ENCODE measurements around the gene GPRIN1.
"Not testable (repeated sequence)": the region's sequence is repeated elsewhere in the genome, so short reads cannot be mapped to it uniquely, and the experiment has no call there.

The GPRIN1 gene

DNA sequence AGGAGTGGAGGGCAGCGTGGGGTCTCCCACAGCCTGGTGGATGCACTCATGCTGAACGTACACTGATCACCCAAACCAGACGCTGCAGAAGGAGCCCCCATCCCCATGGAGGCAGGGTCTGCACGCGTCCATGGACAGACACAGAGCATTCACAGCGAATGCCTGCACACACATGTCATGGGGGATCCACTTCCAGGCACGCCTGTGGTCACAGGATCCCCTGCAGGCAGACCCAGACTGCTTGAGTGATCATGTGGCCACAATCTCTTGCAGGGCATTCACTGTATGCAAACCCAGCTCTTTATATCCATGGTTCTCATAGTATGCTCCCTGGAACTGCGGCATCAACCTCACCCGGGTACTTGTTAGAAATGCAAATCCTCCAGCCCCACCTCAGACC, 15.0 kb upstream of the GPRIN1 start:
- no peak for DNase-seq (ENCODE audit: low read depth in 2 of 2)

DNA sequence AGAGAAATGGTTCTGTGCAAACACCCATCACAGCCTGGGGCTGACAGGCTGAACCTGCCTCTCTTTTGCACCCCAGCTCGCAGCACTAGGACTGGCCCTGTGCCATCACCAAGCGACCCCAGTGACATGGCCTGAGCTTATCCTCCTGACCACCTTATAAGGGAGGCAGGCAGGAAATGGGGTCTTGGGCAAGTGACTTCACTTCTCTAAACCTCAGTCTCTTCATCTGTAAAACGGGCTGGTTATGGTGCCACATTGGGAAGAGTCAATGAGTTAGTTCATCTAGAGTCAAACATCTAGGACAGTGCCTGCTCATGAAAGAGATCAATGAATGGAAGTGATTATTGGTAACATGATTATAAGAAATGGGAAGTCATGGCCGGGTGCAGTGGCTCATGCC, 14.2 kb upstream of the GPRIN1 start:
- no peak for DNase-seq (ENCODE audit: low read depth in 2 of 2)

DNA sequence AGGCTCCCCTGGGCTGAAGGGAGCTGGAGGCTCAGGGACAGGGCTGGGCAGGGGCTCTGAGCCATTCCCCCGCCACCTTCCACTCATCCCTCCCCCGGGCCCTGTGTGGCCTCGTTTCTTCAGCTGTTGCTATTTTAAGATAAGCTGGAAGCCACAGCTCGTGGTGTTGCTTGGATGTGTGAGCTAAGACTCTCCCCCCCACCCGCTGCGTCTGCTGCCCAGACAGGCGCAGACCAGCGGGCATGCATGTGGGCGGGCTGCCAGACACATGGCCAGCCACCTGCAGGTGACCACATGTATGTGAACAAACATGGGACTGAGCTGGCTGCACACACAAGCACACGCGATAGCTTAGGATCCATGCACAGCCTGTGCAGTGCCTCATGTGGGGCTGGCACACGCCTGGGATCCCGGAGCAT, 11.7 kb upstream of the GPRIN1 start:
- no peak for DNase-seq (ENCODE audit: low read depth in 2 of 2)

DNA sequence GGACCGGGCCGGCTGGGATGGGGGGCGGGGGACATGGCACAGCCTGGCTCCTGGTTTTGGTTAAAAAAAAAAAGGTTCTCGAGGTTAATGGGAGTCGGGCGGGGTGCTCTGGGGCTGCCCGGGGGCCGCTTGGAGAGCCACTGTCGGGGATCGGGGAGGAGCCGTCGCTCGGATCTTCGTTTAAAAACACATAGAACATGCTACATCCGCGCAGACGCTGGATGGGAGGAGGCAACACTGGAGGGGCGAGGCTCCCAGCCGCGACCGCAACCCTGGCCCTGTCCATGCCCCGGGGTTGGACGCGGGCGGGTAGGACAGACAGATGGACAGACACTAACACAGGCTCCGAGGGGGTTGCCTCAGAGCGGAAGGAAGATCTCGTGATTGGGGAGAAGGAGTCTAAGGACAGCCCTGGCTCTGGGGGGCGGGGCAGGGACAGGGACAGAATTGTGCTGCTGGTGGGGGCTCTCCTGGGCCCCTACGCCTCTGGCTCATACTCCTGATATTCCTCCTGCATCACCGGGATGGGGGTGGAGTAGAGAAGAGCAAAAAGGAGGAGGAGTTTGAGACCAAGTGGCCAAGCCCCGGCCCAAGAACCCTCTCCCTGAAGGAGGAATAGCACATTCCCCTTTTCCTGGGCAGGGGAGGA, 10.5 kb upstream of the GPRIN1 start:
- no peak for DNase-seq (ENCODE audit: low read depth in 2 of 2)

DNA sequence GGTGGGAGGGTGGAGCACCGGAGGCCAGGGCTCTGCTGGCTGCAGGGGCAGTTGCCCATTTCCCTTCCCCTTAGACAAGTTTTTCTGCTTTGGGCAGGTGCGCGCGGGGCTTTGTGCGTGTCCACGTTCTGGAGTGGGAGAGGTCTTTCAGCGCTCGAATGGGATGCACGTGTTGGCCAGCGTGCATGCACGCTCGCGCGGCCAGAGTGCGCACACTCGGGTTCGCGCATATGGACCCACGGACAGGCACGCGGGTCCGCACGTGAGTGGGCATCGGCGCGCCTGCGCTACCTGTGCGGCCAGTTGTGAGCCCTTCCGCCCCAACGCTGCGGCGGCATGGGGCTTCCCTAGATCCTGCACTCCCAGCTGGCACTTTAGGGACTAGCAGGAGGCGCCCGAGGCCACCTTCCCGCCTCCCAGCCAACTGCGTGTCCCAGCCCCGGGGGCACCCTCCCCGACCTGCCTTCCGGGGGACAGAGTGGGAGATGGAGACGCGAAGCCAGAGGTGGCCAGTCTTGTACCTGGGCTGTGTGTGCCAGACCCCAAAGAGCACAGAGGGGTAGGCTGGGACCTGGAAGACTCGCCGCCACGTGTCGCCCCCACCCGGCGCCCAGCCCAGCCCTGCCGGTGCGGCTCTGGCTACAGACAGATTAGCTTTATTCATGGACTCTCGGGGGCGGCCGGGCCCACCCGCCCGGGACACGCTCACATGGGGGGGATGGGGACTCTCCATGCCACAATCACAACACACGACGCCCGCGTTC, 9.8 kb upstream of the GPRIN1 start:
- DNase-seq (ENCODE audit: low read depth in 2 of 2): no peak

DNA sequence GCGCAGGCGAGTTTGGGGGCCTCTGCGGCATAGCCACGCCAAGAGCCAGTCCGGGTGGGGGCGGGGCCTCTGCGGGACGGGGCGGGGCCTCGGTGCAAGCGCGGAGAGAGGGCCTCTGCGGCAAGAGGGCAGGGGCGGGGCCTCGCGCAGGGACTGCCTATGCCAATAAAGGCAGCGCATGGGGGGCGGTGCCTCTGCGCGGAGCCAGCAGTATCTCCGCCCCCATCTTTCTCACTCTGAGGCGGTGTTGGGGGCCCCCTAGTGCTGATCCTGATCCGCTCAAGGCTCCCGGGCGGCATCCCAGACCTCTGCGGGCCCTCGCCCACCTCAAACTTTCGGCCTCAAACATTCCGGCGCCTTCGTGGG, 9.2 kb upstream of the GPRIN1 start:
- DNase-seq (ENCODE audit: low read depth in 2 of 2): peak; percentile 82 to 87

DNA sequence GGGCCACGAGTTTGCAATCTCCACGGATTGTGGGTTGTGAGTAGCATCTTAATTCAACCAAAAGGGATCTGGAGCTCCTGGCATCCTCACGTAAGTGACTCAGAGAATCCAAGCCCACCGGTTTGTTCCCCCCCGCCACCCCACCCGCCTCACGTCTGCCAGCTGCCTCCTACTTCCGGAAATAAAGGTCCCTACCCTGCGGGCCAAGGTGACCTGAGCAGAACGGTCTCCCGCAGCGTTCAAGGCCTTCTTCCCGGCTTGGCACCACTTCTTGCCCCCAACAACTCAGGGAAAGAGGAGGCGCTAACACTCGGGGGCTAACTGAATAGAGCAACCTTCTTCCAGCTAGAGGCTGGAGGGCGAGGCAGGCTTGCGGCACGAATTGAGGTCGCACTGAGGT, 8.8 kb upstream of the GPRIN1 start:
- no peak for DNase-seq (ENCODE audit: low read depth in 2 of 2)

DNA sequence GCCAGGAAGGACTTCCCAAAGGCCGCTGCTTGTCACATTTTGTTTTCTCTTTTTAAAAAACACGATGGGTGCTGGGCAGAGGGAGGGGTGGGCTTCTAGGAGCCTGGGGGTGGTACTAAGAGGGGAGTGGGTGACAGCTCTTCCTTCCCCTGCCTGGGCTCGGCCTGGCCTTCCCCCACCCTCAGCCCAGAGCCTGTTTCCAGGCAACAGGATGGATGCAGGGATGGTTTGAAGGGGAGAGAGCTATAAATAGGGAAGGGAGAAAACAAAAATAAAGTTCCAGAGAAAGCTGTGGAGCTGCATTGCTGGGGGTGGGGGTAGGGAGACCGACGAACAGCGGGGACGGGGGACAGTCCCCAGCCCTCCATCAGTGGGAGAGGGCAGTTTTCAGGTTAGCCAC, 6.6 kb upstream of the GPRIN1 start:
- no peak for DNase-seq (ENCODE audit: low read depth in 2 of 2)

DNA sequence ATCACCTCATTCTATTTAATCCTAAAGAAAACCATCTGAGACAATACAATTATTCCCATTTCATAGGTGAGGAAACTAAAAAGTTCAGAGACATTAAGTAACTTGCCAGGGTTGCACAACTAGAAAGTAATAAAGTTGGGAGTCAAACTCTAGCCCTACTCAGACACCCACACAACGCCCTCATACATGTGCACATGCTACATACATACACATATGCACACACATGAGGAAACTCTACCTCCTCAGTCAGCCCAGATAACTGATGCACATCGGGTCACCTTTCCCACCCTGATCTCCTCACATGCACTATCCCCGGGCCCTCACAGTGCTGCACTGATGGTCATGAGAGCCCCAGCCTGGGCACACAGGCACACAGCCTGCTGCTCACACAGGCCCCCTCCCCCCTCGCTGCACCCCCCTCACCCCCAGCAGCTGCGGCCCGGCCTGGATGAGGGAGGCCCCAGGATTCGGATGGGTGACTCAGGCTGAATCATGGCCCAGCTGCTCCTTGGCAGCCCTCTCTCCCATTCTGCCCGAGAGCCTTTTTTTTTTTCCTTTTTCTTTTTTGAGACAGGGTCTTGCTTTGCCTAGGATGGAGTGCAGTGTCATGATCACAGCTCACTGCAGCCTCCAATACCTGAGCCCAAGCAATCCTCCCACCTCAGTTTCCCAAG, 5.0 kb upstream of the GPRIN1 start:
- DNase-seq (ENCODE audit: low read depth in 2 of 2): no peak

DNA sequence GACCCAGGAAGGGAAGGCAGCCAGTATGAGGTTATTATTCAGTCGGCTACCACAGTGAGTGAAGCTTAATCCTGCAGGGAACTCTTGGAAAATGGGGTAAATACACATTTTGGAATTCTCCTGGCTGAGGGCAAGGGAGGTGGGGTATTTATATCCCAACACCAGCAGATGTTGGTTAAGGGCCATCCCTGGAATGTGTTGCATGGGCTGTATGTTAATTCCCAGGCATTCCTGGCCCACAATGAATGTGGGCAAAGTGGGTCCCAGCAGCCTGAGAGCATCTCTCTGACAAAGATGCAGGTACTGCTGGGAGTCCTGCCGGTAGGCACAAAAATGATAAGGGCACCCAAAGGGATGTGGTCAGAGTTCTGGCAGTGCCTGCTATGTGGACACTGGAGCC, 2.9 kb upstream of the GPRIN1 start:
- no peak for DNase-seq (ENCODE audit: low read depth in 2 of 2)

DNA sequence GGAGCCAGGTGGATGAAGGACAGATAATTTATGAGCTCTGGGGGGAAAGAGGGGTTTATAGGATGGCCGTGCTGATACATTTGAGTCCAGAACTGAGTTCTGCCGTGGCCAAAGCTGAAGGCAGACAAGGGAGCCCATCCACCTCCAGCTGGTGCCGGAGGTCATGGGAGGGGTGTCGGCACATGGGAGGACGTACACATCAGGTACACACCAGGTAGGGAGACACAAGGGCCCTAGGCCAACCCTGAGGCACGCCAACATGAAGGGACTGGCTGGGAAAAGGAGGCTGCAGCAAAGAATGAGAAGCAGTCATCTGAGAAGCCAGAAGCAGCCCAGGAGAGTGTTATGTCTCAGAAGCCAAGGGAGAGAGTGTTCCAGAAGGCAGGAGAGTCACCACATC, 2.1 kb upstream of the GPRIN1 start:
- DNase-seq (ENCODE audit: low read depth in 2 of 2): no peak

DNA sequence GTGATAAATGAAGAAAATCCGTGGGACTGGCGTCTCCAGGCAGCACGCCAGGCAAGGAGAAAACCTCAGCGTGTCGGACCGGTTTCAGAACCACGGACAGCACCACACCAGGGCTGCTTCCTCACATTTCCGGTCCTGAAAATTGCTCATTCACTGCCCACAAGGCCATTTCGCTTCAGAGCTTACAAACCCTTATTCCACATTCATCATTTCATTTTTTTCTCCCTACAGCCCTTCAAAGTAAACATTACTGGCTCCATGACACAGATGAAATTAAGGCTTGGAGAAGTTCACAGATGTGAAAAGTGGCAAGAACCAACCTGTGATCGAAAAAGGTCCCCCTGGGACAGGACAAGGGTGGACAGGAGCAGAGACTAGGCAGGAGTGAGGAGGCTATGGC, 1.5 kb upstream of the GPRIN1 start:
- peak in 1 of 2 donors; percentile 45 for DNase-seq (ENCODE audit: low read depth in 2 of 2)

DNA sequence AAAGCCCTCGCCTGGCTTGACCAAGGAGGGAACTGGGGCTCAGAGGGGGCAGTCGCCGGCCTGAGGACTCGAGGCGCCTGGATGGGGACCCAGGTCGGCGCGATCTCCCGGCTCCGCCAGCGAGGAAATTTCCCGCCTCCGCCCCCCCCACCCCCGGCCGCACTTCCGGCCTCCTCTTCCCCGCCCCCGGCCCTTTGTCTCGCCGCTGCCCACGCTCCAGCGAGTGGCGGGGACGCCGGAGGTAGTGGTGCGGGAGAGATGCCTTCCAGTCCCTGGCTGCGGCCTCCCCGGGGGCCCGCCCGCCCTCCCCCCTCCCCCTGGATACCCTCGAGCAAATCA, 448 bp upstream of the GPRIN1 start:
- no peak for DNase-seq (ENCODE audit: low read depth in 2 of 2)

DNA sequence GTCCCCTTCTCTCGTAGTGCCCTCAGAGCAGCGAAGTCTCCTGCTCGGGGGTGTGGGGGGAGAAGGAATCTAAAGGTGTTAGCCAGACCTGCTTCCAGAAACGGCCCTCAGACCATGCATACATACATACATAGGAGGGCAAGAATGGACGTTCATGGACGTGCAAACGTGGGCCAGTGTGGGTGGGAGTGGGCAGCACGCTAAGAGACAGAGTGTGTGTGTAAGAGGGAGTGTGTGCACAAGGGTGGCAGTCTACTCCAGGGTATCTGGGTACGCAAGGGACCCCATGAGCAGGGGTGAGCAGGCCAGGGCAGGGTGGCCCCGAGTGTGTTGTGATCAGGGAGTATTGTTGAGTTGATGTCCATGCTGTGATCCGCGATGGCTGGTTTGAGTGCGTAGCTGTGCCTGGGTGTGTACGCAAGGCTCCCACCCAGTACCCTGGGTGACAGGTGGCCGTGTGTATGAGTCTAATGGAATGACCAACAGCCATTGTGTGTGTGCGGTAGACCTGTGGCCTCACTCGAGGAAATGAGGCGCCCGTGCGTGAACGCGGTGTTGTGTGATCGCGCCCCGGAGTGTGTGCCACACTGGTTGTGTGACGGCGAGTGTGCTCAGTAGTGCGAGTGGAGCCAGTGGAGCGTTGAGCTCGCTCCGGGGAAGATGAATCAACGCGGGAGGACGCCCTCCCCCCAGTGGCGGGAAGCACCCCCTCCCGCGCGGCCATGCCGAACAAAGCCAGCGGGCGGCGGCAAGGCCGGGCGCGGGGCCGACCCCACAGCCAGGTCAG, 826 bp downstream of the GPRIN1 start:
- DNase-seq (ENCODE audit: low read depth in 2 of 2): no peak

DNA sequence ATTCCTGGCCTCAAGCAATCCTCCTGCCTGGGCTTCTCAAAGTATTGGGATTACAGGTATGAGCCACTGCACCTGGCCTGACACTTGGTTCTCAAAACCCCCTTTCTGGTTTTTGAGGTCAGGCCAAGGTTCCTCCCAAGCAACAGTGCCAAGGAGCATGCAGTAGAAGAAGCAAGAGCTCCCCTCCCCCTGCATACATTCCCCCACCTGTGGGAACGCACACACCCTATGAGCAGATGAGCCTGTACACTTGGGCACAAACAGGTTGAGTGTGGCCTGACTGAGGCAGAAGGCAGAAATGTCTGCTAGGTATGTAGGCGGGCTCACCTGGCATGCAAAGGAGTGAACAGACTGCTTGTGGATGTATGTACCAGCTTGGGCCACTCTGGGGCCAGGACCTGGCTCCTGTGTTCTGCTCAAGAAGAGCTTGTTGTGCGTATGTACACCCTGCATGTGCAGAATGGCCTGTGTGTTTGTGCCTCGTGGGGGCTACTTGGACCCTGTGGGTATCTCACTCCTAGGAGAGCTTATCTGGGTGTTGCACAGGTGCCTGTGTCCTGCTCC, 1.7 kb downstream of the GPRIN1 start:
- no peak for DNase-seq (ENCODE audit: low read depth in 2 of 2)

DNA sequence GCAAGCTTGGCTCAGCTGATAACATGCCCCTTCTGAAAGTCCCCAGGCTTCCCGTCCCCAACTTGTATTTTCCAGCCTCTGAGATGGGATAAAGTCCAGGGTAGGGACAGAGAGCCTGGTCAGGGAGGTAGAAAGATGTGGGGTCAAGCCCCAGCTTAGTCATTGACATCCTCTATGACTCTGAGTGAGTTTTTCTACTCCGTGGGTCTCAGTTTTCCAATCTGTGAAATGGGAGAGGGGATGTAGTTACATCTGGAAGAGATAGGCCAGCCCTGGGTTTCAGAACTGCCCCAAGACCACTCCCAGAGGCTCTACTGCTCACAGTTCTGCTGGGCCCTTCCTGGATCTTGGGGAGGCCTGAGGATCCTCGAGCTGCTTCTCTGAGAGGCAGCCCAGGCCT, 3.1 kb downstream of the GPRIN1 start:
- DNase-seq (ENCODE audit: low read depth in 2 of 2): no peak

DNA sequence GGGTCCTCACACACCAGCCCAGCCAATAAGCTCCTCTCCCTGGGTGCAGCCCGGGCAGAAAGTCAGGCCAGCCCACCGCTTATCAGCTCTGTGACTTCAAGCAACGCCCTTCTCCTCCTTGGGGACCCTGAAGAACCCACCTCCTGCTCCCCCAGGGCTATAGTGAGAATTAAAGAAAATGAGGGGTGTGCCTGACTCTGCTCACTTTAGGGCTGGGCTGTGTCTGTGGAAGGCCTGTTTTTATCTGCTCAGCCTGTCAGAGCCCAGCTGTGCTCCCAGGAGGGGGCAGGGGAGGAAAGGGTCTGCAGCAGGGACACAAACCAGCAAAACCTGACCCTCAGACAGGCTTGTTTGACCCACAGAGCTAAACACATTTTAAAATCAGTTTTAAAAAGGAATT, 3.9 kb downstream of the GPRIN1 start:
- DNase-seq (ENCODE audit: low read depth in 2 of 2): no peak

DNA sequence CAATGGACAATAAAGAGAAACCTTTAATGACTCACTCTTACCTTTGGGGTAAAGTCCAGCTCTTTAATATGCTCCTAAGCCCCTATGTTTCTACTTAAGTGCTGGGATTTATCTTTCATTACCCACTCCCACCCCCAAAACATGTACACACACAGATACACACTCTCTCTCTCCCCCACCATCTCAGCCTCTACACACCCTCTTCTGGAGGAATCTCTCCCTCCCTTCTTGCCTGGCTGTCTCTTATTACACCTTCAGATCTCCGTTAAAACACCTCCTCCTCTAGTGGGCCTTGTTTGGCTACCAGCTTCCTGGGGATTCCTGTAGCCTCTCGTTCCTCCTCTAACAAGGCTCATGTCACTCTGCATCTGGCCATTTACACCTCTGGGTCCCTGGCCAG, 6.9 kb downstream of the GPRIN1 start:
- DNase-seq (ENCODE audit: low read depth in 2 of 2): no peak

DNA sequence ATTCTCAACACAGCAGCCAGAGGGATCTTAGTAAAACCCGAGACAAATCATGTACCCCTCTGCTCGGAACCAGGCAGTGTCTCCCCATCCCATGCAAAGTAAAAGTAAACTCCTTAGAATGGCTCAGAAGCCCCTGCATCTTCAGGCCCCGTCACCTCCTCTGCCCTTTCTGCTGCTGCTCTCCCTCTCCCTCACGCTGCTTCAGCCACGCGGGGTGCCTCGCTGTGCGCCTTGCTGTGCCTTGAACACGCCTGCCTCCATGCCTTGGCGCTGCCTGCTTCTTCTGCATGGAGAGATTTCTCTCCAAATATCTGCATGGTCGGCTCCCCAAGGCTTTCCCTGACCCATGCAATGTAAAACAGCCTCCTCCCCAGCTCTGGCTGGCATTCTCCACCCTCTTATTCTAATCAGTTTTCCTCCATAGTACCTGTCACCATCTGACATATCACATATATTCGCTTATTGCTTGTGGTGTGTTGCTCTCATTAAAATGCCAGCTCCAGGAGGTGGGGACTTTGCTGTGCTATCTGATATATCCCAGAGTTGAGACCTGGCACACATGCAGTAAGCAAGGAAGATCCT, 8.0 kb downstream of the GPRIN1 start:
- DNase-seq (ENCODE audit: low read depth in 2 of 2): no peak

DNA sequence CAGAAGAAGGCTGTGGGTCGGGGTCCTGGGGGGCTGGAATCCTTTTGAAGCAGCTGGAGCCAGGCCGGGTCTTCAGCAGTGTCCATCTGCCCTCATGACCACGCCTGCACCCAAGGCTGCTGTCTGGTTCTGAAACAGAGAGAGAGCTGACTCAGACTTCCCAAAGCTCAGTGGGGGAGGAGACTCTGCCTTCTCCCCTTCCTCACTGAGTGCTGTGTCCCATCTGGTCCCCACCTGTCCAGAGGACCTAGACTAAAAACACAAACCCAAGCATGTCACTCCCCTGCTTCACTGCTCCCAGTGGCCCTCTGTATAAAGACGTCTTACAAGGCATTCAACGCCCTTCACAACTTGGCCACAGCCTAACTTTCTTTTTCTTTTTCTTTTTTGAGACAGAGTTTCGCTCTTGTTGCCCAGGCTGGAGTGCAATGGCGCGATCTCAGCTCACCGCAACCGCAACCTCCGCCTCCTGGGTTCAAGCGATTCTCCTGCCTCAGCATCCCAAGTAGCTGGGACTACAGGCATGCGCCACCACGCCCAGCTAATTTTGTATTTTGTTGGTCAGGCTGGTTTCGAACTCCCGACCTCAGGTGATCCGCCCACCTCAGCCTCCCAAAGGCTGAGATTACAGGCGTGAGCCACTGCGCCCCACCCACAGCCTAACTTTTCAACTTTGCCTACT, 10.1 kb downstream of the GPRIN1 start:
- not testable (repeated sequence) for DNase-seq (ENCODE audit: low read depth in 2 of 2)

Data from stimulated activated CD4-positive, alpha-beta T cell treated with anti-CD3 and anti-CD28 coated beads, Interleukin-15, amount 100 ng/mL, for 48 hours (primary cell).